Neural cell (in vitro differentiated cells): Measurements from ENCODE around the gene SLC7A8. TPM values are rescaled to one million over a fixed set of nuclear protein-coding genes. Genes with fewer than 3 reads are reported as not detected.

Source experiments
- H2AFZ ChIP-seq: fragments of 200-600, 300-800 bp; sonication (generic), shearing (Covaris generic); 2 replicates; pipeline ENCODE4 v1.6.0; 2014; ENCODE audit warnings: low read depth, mild to moderate bottlenecking, antibody characterized with exemption, low read length, moderate library complexity
- H3F3A ChIP-seq: fragments of 200-600 bp; shearing (Covaris generic); 2 replicates; pipeline ENCODE4 v1.6.1; 2016; ENCODE audit warnings: mild to moderate bottlenecking, moderate library complexity, mixed read lengths, antibody characterized with exemption, low read length; ENCODE audit not compliant: insufficient read depth, poor library complexity, severe bottlenecking
- H3K27ac ChIP-seq: fragments of 200-600, 300-800 bp; sonication (generic), shearing (Covaris generic); 2 replicates; pipeline ENCODE4 v1.5.1; 2014; ENCODE audit warnings: mild to moderate bottlenecking, low read length, moderate library complexity
- H3K27me3 ChIP-seq: fragments of 300-800, 200-600 bp; sonication (generic), shearing (Covaris generic); 2 replicates; pipeline ENCODE4 v1.6.0; 2014; ENCODE audit warnings: mild to moderate bottlenecking, low read depth, low read length, moderate library complexity; ENCODE audit not compliant: insufficient read depth
- H3K36me3 ChIP-seq: fragments of 300-800, 200-600 bp; sonication (generic), shearing (Covaris generic); 2 replicates; pipeline ENCODE4 v1.5.1; 2014; ENCODE audit warnings: mild to moderate bottlenecking, antibody characterized with exemption, low read length, moderate library complexity; ENCODE audit not compliant: insufficient read depth
- H3K4me2 ChIP-seq: fragments of 300-800, 200-600 bp; sonication (generic), shearing (Covaris generic); 2 replicates; pipeline ENCODE4 v1.6.0; 2014; ENCODE audit warnings: mild to moderate bottlenecking, low read length
- H3K4me3 ChIP-seq: fragments of 300-800, 200-600 bp; sonication (generic), shearing (Covaris generic); 2 replicates; pipeline ENCODE4 v1.5.1; 2014; ENCODE audit warnings: mild to moderate bottlenecking, low read length, moderate library complexity
- H3K79me2 ChIP-seq: fragments of 200-600 bp; shearing (Covaris generic); replicated peaks from 2 replicates; pipeline ENCODE4 v1.6.0; 2014; ENCODE audit warnings: mild to moderate bottlenecking, low read length, moderate library complexity; ENCODE audit not compliant: insufficient read depth
- H3K9ac ChIP-seq: fragments of 300-800, 200-600 bp; sonication (generic), shearing (Covaris generic); 2 replicates; pipeline ENCODE4 v1.6.1; 2016; ENCODE audit warnings: mild to moderate bottlenecking, low read length, mixed read lengths
- H3K9me2 ChIP-seq: fragments of 200-600 bp; shearing (Covaris generic); 2 replicates; pipeline ENCODE4 v1.6.1; 2016; ENCODE audit warnings: mild to moderate bottlenecking, low read length, mixed read lengths; ENCODE audit not compliant: insufficient read depth
- H3K9me3 ChIP-seq: fragments of 200-600, 300-800 bp; sonication (generic), shearing (Covaris generic); 2 replicates; pipeline ENCODE4 v1.6.1; 2016; ENCODE audit warnings: mild to moderate bottlenecking, mixed run types, low read length, moderate library complexity, mixed read lengths
- H4K20me1 ChIP-seq: fragments of 200-600 bp; shearing (Covaris generic); 2 replicates; pipeline ENCODE4 v1.6.1; 2016; ENCODE audit warnings: mild to moderate bottlenecking, mixed run types; ENCODE audit not compliant: insufficient read depth
- CTCF ChIP-seq: fragments of 450-650 bp; IDR thresholded peaks from 2 replicates; pipeline ENCODE4 v1.5.1; 2014; ENCODE audit warnings: antibody characterized with exemption, mild to moderate bottlenecking, moderate library complexity; ENCODE audit not compliant: poor library complexity, severe bottlenecking
- EP300 ChIP-seq: fragments of 450-650 bp; conservative IDR thresholded peaks from 2 replicates; pipeline ENCODE4 v1.6.1; 2014; ENCODE audit warnings: antibody characterized with exemption, mild to moderate bottlenecking, moderate library complexity; ENCODE audit not compliant: poor library complexity, severe bottlenecking
- MXI1 ChIP-seq: fragments of 450-650 bp; conservative IDR thresholded peaks from 2 replicates; pipeline ENCODE4 v1.6.1; 2014; ENCODE audit warnings: antibody characterized with exemption, mild to moderate bottlenecking; ENCODE audit not compliant: poor library complexity, severe bottlenecking
- POLR2AphosphoS5 ChIP-seq: IDR thresholded peaks from 2 replicates; pipeline ENCODE4 v1.6.1; 2012
- RAD21 ChIP-seq: fragments of 450-650 bp; conservative IDR thresholded peaks from 2 replicates; pipeline ENCODE4 v1.6.1; 2014; ENCODE audit warnings: antibody characterized with exemption, mild to moderate bottlenecking, moderate library complexity
- REST ChIP-seq: IDR thresholded peaks from 2 replicates; pipeline ENCODE4 v1.6.1; 2012; ENCODE audit warnings: borderline replicate concordance
- SMC3 ChIP-seq: fragments of 450-650 bp; conservative IDR thresholded peaks from 2 replicates; pipeline ENCODE4 v1.6.1; 2014; ENCODE audit warnings: antibody characterized with exemption, mild to moderate bottlenecking, moderate library complexity; ENCODE audit not compliant: poor library complexity
- TAF1 ChIP-seq: IDR thresholded peaks from 2 replicates; pipeline ENCODE4 v1.6.1; 2012; ENCODE audit warnings: low read depth
- polyA plus RNA-seq: library from polyadenylated mRNA; depleted of rRNA; stranded (reverse); fragments of >200 nt; gene quantifications from 2 replicates; pipeline ENCODE4 v1.2.3, GENCODE V29; 2014

The SLC7A8 gene
- polyA plus RNA-seq, 1 donor from 2014 or later = 0.21 TPM

- Histone ChIP-seq H3K4me2 (no peak overlapping the region), H3K79me2 (no peaks in the 10 kb centered on the region), H3K27ac (no peak overlapping the region)
Measured at GRCh38 chr14:23181453-23181852, 2.0 kb downstream of the SLC7A8 start.

GRCh38 chr14:23177181-23177580 is 6.3 kb downstream of the SLC7A8 start:
- Histone ChIP-seq H3K9ac (no peak overlapping the region), H3F3A (no peaks in the 10 kb centered on the region), H3K36me3 (no peaks in the 10 kb centered on the region), H3K4me3 (no peak overlapping the region), H3K9me2 (no peaks in the 10 kb centered on the region), H3K79me2 (no peaks in the 10 kb centered on the region), H3K27ac (no peak overlapping the region), H3K27me3 (peaks cover 5% of the 10 kb centered on the region), H2AFZ (no peak overlapping the region), H4K20me1 (no peaks in the 10 kb centered on the region), H3K4me2 (no peak overlapping the region), H3K9me3 (no peaks in the 10 kb centered on the region)
- TF ChIP-seq SMC3 (no peak), REST (no peak), MXI1 (no peak), RAD21 (no peak), TAF1 (no peak), CTCF (no peak), EP300 (no peak)

More at GRCh38 chr14:23181453-23181852, 2.0 kb downstream of the SLC7A8 start:
- no peaks in the 10 kb centered on the region for H4K20me1 ChIP-seq
- H3K9ac ChIP-seq = peak overlapping the region; percentile 16
- TF ChIP-seq CTCF (no peak), REST (no peak), EP300 (no peak), TAF1 (no peak), POLR2AphosphoS5 (no peak), SMC3 (no peak)
- no peaks in the 10 kb centered on the region for H3K9me2 ChIP-seq
- H3K9me3 ChIP-seq = no peaks in the 10 kb centered on the region
- H3K27me3 ChIP-seq = peaks cover 11% of the 10 kb centered on the region
- H3K4me3 ChIP-seq = peak overlapping the region; percentile 69
- H3K36me3 ChIP-seq = no peaks in the 10 kb centered on the region
- no peak overlapping the region for H2AFZ ChIP-seq
- no peaks in the 10 kb centered on the region for H3F3A ChIP-seq
